ENCODE data around the gene PPP6R2. TPM values are rescaled to one million over a fixed set of nuclear protein-coding genes. Genes with fewer than 3 reads are reported as not detected.

The PPP6R2 gene
- total RNA-seq, 2 experiments from 2014 or later = 33.7 to 34.7 TPM

DNA sequence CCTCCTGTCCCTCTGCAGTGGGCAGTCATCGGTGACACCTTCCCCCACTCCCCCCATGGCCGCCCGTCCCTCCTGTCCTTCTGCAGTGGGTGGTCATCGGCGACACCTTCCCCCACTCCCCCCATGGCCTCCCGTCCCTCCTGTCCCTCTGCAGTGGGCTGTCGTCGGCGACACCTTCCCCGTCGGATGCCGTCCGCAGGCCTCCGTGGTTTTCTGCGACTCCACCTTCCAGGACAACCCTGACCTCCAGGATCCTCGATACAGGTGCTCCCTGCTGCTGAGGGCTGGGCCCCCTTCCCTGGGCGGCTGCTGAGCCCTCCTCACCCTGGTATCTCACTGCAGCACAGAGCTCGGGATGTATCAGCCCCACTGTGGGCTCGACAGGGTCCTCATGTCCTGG is 145.8 kb downstream of the PPP6R2 start:
- intact Hi-C loops (cut with micrococcal nuclease) = no loop called here
- no peak overlapping the region for H3K27ac Mint-ChIP-seq
- DNase-seq = no peak
- no peak overlapping the region for H3K4me3 Mint-ChIP-seq
- no peaks in the 10 kb centered on the region for H3K27me3 Mint-ChIP-seq (ENCODE audit: low read depth)
- H3K4me1 Mint-ChIP-seq (ENCODE audit: low read depth) = peaks cover 11% of the 10 kb centered on the region
- H3K9me3 Mint-ChIP-seq = no peaks in the 10 kb centered on the region
- CTCF ChIA-PET = no interaction called here
- no peaks in the 10 kb centered on the region for H3K36me3 Mint-ChIP-seq (ENCODE audit: low read depth)

DNA sequence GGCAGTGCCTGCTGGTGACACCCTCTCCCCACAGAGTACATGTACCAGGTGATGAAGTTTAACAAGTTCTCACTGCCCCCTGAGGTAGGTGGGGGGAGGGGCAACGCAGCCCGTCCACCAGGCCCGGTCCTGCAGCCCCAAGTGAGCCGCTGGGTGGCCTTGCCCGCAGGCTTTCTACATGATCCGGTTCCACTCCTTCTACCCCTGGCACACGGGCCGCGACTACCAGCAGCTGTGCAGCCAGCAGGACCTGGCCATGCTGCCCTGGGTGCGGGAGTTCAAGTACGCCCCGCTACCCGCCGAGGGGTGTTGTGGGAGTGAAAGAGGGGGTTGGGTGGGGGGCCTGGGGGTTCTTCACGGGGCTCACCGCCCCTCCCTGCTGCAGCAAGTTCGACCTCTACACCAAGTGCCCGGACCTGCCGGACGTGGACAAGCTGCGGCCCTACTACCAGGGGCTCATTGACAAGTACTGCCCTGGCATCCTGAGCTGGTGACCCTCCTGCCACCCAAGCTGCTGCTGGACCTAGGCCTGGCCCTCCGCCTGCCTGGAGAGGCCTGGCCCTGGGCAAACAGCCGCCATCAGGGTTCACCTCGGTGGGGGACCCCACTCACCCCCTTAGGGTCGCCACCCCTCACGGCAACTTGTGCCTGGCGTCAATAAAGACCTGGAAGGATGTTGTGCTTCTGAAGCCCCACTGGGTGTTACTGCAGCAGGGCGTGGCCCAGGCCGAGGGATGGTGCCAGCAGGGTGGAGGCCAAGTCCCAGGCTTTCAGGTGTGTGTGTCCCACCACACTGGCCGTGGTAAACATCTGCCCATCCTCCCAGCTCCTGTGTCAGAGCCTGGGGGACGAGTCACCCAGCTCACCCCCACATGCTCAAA is 146.5 kb downstream of the PPP6R2 start:
- CTCF ChIA-PET = no interaction called here
- Mint-ChIP-seq H3K4me1 (ENCODE audit: low read depth) (peaks cover 11% of the 10 kb centered on the region), H3K4me3 (no peak overlapping the region), H3K36me3 (ENCODE audit: low read depth) (no peaks in the 10 kb centered on the region), H3K27me3 (ENCODE audit: low read depth) (no peaks in the 10 kb centered on the region), H3K9me3 (no peaks in the 10 kb centered on the region), H3K27ac (no peak overlapping the region)
- intact Hi-C loops (cut with micrococcal nuclease) = no loop called here
- DNase-seq = no peak

DNA sequence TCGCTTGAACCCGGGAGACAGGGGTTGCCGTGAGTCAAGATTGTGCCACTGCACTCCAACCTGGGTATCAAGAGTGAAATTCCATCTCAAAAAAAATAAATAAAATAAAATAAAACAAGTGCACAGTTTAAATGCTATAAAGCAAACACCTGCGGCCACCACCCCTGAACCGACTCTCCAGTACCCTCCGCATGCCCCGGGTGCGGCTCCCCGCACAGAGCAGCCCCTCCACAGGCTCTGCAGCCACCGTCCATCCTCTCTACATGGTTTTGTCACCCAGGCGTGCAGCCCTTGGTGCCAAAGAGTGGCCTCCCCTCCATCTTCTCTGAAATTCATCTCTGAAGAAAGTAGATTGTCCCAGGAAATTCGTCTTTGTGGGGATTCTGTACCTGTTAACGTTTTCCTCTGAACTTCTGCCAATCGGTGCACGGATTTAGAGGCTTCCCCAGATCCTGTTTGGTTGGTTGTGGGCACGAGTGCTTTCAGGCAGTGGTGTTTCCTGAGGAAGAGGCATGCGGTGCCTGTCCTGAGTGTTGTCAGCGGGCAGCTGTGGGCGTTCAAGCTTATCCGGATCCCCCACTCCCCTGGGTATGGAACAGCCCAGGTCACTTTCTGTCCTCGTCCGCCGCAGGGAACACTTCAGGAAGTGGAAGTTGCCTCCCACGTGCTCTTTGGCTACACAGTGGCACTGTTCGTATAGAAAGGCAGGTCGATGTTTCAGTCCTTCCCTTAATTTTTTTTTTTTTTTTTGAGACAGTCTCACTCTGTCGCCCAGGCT is 147.6 kb downstream of the PPP6R2 start:
- H3K36me3 Mint-ChIP-seq (ENCODE audit: low read depth) = no peaks in the 10 kb centered on the region
- H3K4me1 Mint-ChIP-seq (ENCODE audit: low read depth) = peaks cover 9% of the 10 kb centered on the region
- intact Hi-C loops (cut with micrococcal nuclease) = no loop called here
- H3K9me3 Mint-ChIP-seq = no peaks in the 10 kb centered on the region
- no peak for DNase-seq
- peak overlapping the region; percentile 39 for H3K4me3 Mint-ChIP-seq
- H3K27ac Mint-ChIP-seq = no peak overlapping the region
- CTCF ChIA-PET = no interaction called here
- H3K27me3 Mint-ChIP-seq (ENCODE audit: low read depth) = no peaks in the 10 kb centered on the region

Other genes with a start within 250 kb of the PPP6R2 start
- gene PANX2, start 172.6 kb upstream of the PPP6R2 start, total RNA-seq = 1 to 10 TPM; 1.2 to 1.7 TPM
- 10 to 100 TPM; 61.0 to 62.8 TPM for gene TRABD, start 157.4 kb upstream of the PPP6R2 start, total RNA-seq
- gene SELENOO, start 142.3 kb upstream of the PPP6R2 start, total RNA-seq = 10 to 100 TPM; 16.5 to 16.7 TPM
- gene TUBGCP6, start 98.3 kb upstream of the PPP6R2 start, total RNA-seq = 10 to 100 TPM; 44.5 to 47.8 TPM
- 10 to 100 TPM; 35.4 to 38.0 TPM for gene HDAC10, start 92.1 kb upstream of the PPP6R2 start, total RNA-seq
- 10 to 100 TPM; 12.3 to 12.4 TPM for gene MAPK12, start 81.6 kb upstream of the PPP6R2 start, total RNA-seq
- 10 to 100 TPM; 17.5 to 17.9 TPM for gene MAPK11, start 72.9 kb upstream of the PPP6R2 start, total RNA-seq
- 10 to 100 TPM in 1 of 2 experiments, 1 to 10 TPM in 1; 9.8 to 10.4 TPM for gene PLXNB2, start 35.7 kb upstream of the PPP6R2 start, total RNA-seq
- 1 to 10 TPM; 1.8 to 2.1 TPM for gene DENND6B, start 16.3 kb upstream of the PPP6R2 start, total RNA-seq
- gene SBF1, start 131.7 kb downstream of the PPP6R2 start, total RNA-seq = 100 to 1,000 TPM; 100 TPM
- 1 to 10 TPM; 7.5 to 8.3 TPM for gene ADM2, start 138.2 kb downstream of the PPP6R2 start, total RNA-seq
- gene MIOX, start 143.5 kb downstream of the PPP6R2 start, total RNA-seq = under 1 TPM in 1 of 2 experiments, not detected in 1; 0.31 TPM
- gene LMF2, start 164.4 kb downstream of the PPP6R2 start, total RNA-seq = 10 to 100 TPM; 41.4 to 42.0 TPM
- 100 to 1,000 TPM; 104 to 115 TPM for gene NCAPH2, start 164.9 kb downstream of the PPP6R2 start, total RNA-seq
- gene SCO2, start 182.3 kb downstream of the PPP6R2 start, total RNA-seq = 1 to 10 TPM; 1.1 to 2.1 TPM
- 10 to 100 TPM; 43.7 to 49.6 TPM for gene TYMP, start 186.7 kb downstream of the PPP6R2 start, total RNA-seq
- gene KLHDC7B, start 202.6 kb downstream of the PPP6R2 start, total RNA-seq = 1 to 10 TPM; 7.4 to 7.6 TPM
- 1 to 10 TPM in 1 of 2 experiments, under 1 TPM in 1; 0.91 to 2.0 TPM for gene SYCE3, start 219.6 kb downstream of the PPP6R2 start, total RNA-seq
- 10 to 100 TPM; 37.3 to 43.7 TPM for gene CPT1B, start 235.1 kb downstream of the PPP6R2 start, total RNA-seq
- gene CHKB, start 239.5 kb downstream of the PPP6R2 start, total RNA-seq = 10 to 100 TPM; 71.0 to 81.4 TPM

All from activated naive CD4-positive, alpha-beta T cell treated with anti-CD3 and anti-CD28 coated beads for 36 hours (primary cell).